SK-N-SH (cell line): ENCODE measurements around the gene SPRR2B. TPM values are rescaled to one million over a fixed set of nuclear protein-coding genes. Genes with fewer than 3 reads are reported as not detected.

Source experiments
- CTCF ChIA-PET: fragments of 300-600, 350-600 bp; formaldehyde crosslinking; extraction: SDS; loops from one replicate; lab custom pipeline; 2021; lab: Yijun Ruan, JAX
- POLR2A ChIA-PET: fragments of 350-600 bp; sonication (Branson Sonifier 250); formaldehyde crosslinking; extraction: SDS; loops from one replicate; lab custom pipeline; 2020; ENCODE audit warnings: antibody characterized with exemption, inconsistent platforms; lab: Yijun Ruan, JAX
- DNase-seq: peaks from one replicate; pipeline ENCODE4 v3.0.0; 2012
- H2AFZ ChIP-seq: fragments of 200-600 bp; sonication (generic); 2 replicates; pipeline ENCODE4 v1.8.1; 2016; ENCODE audit warnings: antibody characterized with exemption, mild to moderate bottlenecking, low read depth
- H3F3A ChIP-seq: fragments of 200-600 bp; sonication (generic); replicated peaks from 2 replicates; pipeline ENCODE3; 2016; ENCODE audit warnings: antibody characterized with exemption, mild to moderate bottlenecking; ENCODE audit not compliant: insufficient read depth
- H3K27ac ChIP-seq, 2 experiments: fragments of 200-500 bp in 1 of 2; fragments of 200-600 bp in 1 of 2; sonication (Bioruptor generic) in 1 of 2; sonication (generic), shearing (Covaris generic) in 1 of 2; 2 replicates each; pipeline versions ENCODE4 v1.5.1 to v1.6.1; 2014 to 2016; ENCODE audit warnings: low read depth in 2 of 2, inconsistent platforms in 1 of 2, low read length in 1 of 2, mild to moderate bottlenecking in 1 of 2, mixed read lengths in 1 of 2
- H3K27me3 ChIP-seq: fragments of 200-600 bp; sonication (generic), shearing (Covaris generic); 2 replicates; pipeline ENCODE4 v1.6.1; 2016; ENCODE audit warnings: mixed run types; ENCODE audit not compliant: insufficient read depth
- H3K36me3 ChIP-seq, 2 experiments: fragments of 200-500 bp in 1 of 2; fragments of 200-600 bp in 1 of 2; sonication (Bioruptor generic) in 1 of 2; sonication (generic) in 1 of 2; replicated peaks in 1 of 2; 2 replicates each; pipeline versions ENCODE3 to v1.5.1; 2014 to 2016; ENCODE audit warnings: low read length in 1 of 2, mild to moderate bottlenecking in 1 of 2; ENCODE audit not compliant: insufficient read depth in 2 of 2, control insufficient read depth in 1 of 2
- H3K4me1 ChIP-seq, 2 experiments: fragments of 200-500 bp in 1 of 2; fragments of 200-600 bp in 1 of 2; sonication (Bioruptor generic) in 1 of 2; sonication (generic), shearing (Covaris generic) in 1 of 2; 2 replicates each; pipeline versions ENCODE4 v1.5.1 to v1.6.1; 2014 to 2016; ENCODE audit warnings: low read depth in 1 of 2, low read length in 1 of 2, mixed run types in 1 of 2; ENCODE audit not compliant: insufficient read depth in 2 of 2, control insufficient read depth in 1 of 2
- H3K4me2 ChIP-seq: fragments of 200-600 bp; sonication (generic), shearing (Covaris generic); 2 replicates; pipeline ENCODE4 v1.6.1; 2017; ENCODE audit warnings: mixed run types
- H3K4me3 ChIP-seq, 2 experiments: fragments of 200-500 bp in 1 of 2; fragments of 200-600 bp in 1 of 2; sonication (Bioruptor generic) in 1 of 2; sonication (generic), shearing (Covaris generic) in 1 of 2; 2 replicates each; pipeline versions ENCODE4 v1.5.1 to v1.8.1; 2014 to 2016; ENCODE audit warnings: low read depth in 2 of 2, inconsistent platforms in 1 of 2, low read length in 1 of 2, mild to moderate bottlenecking in 1 of 2, mixed read lengths in 1 of 2, moderate library complexity in 1 of 2
- H3K79me2 ChIP-seq: fragments of 200-600 bp; sonication (generic); 2 replicates; pipeline ENCODE4 v1.8.1; 2017; ENCODE audit warnings: mild to moderate bottlenecking; ENCODE audit not compliant: insufficient read depth
- H3K9ac ChIP-seq: fragments of 200-600 bp; sonication (generic); 2 replicates; pipeline ENCODE4 v1.6.1; 2017; ENCODE audit warnings: mixed run types
- H3K9me2 ChIP-seq: fragments of 200-600 bp; sonication (generic); 2 replicates; pipeline ENCODE4 v1.6.1; 2017; ENCODE audit warnings: mixed run types
- H3K9me3 ChIP-seq: fragments of 200-600 bp; sonication (generic); 2 replicates; pipeline ENCODE4 v1.6.1; 2017; ENCODE audit warnings: mixed run types, mild to moderate bottlenecking, moderate library complexity
- H4K20me1 ChIP-seq: fragments of 200-600 bp; sonication (generic); 2 replicates; pipeline ENCODE4 v1.6.1; 2017; ENCODE audit warnings: mild to moderate bottlenecking, mixed run types; ENCODE audit not compliant: insufficient read depth
- CHD2 ChIP-seq: fragments of 150-350 bp; IDR thresholded peaks from 2 replicates; pipeline ENCODE4 v1.6.1; 2018; ENCODE audit warnings: low read length; ENCODE audit not compliant: partially characterized antibody
- CTCF ChIP-seq: fragments of 200-600 bp; sonication (generic); IDR thresholded peaks from 2 replicates; pipeline ENCODE4 v1.6.1; 2017; ENCODE audit warnings: antibody characterized with exemption, mild to moderate bottlenecking, moderate library complexity
- ELF1 ChIP-seq: IDR thresholded peaks from 2 replicates; pipeline ENCODE4 v1.4.0; 2012
- EP300 ChIP-seq, 2 experiments: IDR thresholded peaks; 2 replicates each; pipeline versions ENCODE4 v1.4.0 to v1.6.1; 2012; ENCODE audit warnings: borderline replicate concordance in 1 of 2, low read depth in 1 of 2, low read length in 1 of 2
- EZH2phosphoT487 ChIP-seq: fragments of 200-600 bp; sonication (generic); IDR thresholded peaks from 2 replicates; pipeline ENCODE4 v1.6.1; 2017; ENCODE audit warnings: low read depth, mixed run types, mild to moderate bottlenecking, antibody characterized with exemption, moderate library complexity, borderline replicate concordance
- FOXJ3 ChIP-seq: sonication (generic); formaldehyde crosslinking; IDR thresholded peaks from 2 replicates; pipeline ENCODE4 v1.5.1; 2020; ENCODE audit warnings: mild to moderate bottlenecking, missing genetic modification reagents
- FOXM1 ChIP-seq: IDR thresholded peaks from 2 replicates; pipeline ENCODE4 v1.4.0; 2012; ENCODE audit warnings: low read depth, mild to moderate bottlenecking
- GABPA ChIP-seq: IDR thresholded peaks from 2 replicates; pipeline ENCODE4 v1.4.0; 2012; ENCODE audit warnings: low read depth, mild to moderate bottlenecking
- IRF3 ChIP-seq: fragments of 150-350 bp; IDR thresholded peaks from 2 replicates; pipeline ENCODE4 v1.6.1; 2016; ENCODE audit warnings: mild to moderate bottlenecking, low read depth, low read length
- MAX ChIP-seq: IDR thresholded peaks from 2 replicates; pipeline ENCODE4 v1.4.0; 2012; ENCODE audit warnings: low read depth
- NFIC ChIP-seq: IDR thresholded peaks from 2 replicates; pipeline ENCODE4 v1.4.0; 2012; ENCODE audit warnings: borderline replicate concordance
- NRF1 ChIP-seq: IDR thresholded peaks from 2 replicates; pipeline ENCODE4 v1.6.1; 2012; ENCODE audit warnings: low read depth, mild to moderate bottlenecking, low read length
- PBX3 ChIP-seq: IDR thresholded peaks from 2 replicates; pipeline ENCODE4; 2012
- REST ChIP-seq: IDR thresholded peaks from 2 replicates; pipeline ENCODE4 v1.6.1; 2012; ENCODE audit warnings: mild to moderate bottlenecking, low read depth, low read length, moderate library complexity
- TAF1 ChIP-seq: IDR thresholded peaks from 2 replicates; pipeline ENCODE4 v1.6.1; 2012; ENCODE audit warnings: low read depth, mild to moderate bottlenecking, low read length, moderate library complexity, borderline replicate concordance
- TCF12 ChIP-seq: IDR thresholded peaks from 2 replicates; pipeline ENCODE4 v1.4.0; 2012
- USF1 ChIP-seq: IDR thresholded peaks from 2 replicates; pipeline ENCODE4 v1.4.0; 2012; ENCODE audit warnings: low read depth, borderline replicate concordance
- YY1 ChIP-seq: IDR thresholded peaks from 2 replicates; pipeline ENCODE4 v1.4.0; 2012; ENCODE audit warnings: low read depth, mild to moderate bottlenecking
- WGBS: methylation state at CpG from one replicate; pipeline ENCODE4 v1.1.6; 2017; ENCODE audit warnings: low lambda C conversion rate; 5-methylcytosine and 5-hydroxymethylcytosine counted together
- polyA plus RNA-seq, 3 experiments: library from polyadenylated mRNA; depleted of rRNA; stranded (reverse); fragments of >200 nt; gene quantifications; 2 replicates each; pipeline ENCODE4 v1.2.3, GENCODE V29; 2012
- TF ChIP-seq, protein P1 (sequence below): IDR thresholded peaks from 2 replicates; pipeline ENCODE4 v1.4.0; 2012; ENCODE audit warnings: low read depth, borderline replicate concordance

The SPRR2B gene
- polyA plus RNA-seq, 1 of the 3 experiments (the other 2 are of a cell fraction), result not detected

DNA sequence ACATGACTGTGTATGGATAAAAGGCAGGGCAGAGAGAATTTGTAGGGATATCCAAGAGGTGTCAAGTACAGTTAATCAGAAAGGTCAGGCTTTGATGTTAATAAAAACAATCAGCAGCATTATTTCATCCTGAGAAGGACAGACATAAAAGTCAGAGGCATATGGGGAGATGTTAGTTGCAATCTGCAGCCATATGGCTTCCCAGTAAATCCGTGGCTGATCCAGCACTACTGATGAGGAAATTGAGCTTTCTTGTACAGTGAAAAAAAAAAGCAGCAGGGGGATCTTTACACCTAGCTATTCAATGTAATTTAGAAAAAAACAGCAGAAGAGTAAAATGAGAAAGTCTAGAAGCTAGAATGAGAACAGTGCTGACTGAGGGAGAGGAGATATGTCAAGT lies 42.6 kb downstream of the SPRR2B start:
- Histone ChIP-seq H3K27me3 (no peaks in the 10 kb centered on the region), H3K4me3 (no peak overlapping the region), H3K9me2 (no peaks in the 10 kb centered on the region), H3K9me3 (no peaks in the 10 kb centered on the region), H3K4me2 (no peak overlapping the region), H3K4me1 (no peaks in the 10 kb centered on the region), H4K20me1 (no peaks in the 10 kb centered on the region), H2AFZ (no peak overlapping the region), H3K27ac (no peak overlapping the region), H3F3A (no peaks in the 10 kb centered on the region), H3K79me2 (no peaks in the 10 kb centered on the region), H3K36me3 (no peaks in the 10 kb centered on the region), H3K9ac (no peak overlapping the region)
- TF ChIP-seq EP300 (IDR thresholded peaks at IDR 0.05; ENCODE audit: borderline replicate concordance in 1 of 2, low read depth in 1 of 2, low read length in 1 of 2) (no peak), FOXJ3 (CRISPR knock-in tag) (no peak), EZH2phosphoT487 (no peak), CTCF (no peak), TCF12 (no peak), USF1 (no peak), NFIC (no peak), CHD2 (no peak), FOXM1 (no peak), NRF1 (no peak), PBX3 (no peak), IRF3 (no peak), YY1 (no peak), GABPA (no peak), ELF1 (no peak), REST (no peak), TAF1 (no peak), MAX (no peak)
- TF ChIP-seq, protein P1, sequence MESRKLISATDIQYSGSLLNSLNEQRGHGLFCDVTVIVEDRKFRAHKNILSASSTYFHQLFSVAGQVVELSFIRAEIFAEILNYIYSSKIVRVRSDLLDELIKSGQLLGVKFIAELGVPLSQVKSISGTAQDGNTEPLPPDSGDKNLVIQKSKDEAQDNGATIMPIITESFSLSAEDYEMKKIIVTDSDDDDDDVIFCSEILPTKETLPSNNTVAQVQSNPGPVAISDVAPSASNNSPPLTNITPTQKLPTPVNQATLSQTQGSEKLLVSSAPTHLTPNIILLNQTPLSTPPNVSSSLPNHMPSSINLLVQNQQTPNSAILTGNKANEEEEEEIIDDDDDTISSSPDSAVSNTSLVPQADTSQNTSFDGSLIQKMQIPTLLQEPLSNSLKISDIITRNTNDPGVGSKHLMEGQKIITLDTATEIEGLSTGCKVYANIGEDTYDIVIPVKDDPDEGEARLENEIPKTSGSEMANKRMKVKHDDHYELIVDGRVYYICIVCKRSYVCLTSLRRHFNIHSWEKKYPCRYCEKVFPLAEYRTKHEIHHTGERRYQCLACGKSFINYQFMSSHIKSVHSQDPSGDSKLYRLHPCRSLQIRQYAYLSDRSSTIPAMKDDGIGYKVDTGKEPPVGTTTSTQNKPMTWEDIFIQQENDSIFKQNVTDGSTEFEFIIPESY, result no peak
- DNase-seq, result no peak
- ChIA-PET POLR2A (no interaction called here), CTCF (no interaction called here)
- WGBS, result 0% methylated on average over 1 of the region's 1 CpG
